Measurements from ENCODE around the gene ZSCAN31.

ZSCAN31 gene

GRCh38 chr6:28291573-28291972 is 44.4 kb downstream of the ZSCAN31 start:
- TF ChIP-seq, protein P1, sequence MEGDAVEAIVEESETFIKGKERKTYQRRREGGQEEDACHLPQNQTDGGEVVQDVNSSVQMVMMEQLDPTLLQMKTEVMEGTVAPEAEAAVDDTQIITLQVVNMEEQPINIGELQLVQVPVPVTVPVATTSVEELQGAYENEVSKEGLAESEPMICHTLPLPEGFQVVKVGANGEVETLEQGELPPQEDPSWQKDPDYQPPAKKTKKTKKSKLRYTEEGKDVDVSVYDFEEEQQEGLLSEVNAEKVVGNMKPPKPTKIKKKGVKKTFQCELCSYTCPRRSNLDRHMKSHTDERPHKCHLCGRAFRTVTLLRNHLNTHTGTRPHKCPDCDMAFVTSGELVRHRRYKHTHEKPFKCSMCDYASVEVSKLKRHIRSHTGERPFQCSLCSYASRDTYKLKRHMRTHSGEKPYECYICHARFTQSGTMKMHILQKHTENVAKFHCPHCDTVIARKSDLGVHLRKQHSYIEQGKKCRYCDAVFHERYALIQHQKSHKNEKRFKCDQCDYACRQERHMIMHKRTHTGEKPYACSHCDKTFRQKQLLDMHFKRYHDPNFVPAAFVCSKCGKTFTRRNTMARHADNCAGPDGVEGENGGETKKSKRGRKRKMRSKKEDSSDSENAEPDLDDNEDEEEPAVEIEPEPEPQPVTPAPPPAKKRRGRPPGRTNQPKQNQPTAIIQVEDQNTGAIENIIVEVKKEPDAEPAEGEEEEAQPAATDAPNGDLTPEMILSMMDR (IDR thresholded peaks at IDR 0.05; ENCODE audit: insufficient read depth, missing control alignments) = no peak
- DNase-seq (ENCODE audit: insufficient read length, low spot score) = no peak
- FAIRE-seq = no peak

DNA sequence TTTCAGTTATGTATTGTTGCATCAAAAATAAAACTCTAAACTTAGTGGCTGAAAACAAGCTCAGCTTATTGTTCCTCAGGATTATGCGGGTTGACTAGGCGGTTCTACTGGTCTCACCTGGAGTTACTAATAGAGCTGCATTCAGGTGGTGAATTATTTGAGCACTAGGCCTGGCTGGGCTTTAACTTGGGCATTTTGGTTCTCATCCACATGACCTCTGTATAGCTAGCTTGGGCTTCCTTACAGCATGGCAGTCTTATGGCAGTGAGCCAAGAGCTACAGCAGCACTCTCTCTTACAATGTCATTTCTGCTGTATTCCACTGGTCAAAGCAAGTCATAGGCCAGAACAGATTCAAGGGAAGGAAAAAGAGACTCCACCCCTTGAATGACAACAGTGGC is 53.0 kb downstream of the ZSCAN31 start:
- DNase-seq (ENCODE audit: insufficient read length, low spot score) (no peak), FAIRE-seq (no peak)

GRCh38 chr6:28281288-28282064 is 54.5 kb downstream of the ZSCAN31 start, which contains the start of gene PGBD1:
TSS of gene PGBD1 (plus strand) at chr6:28281572. CDS start at chr6:28283814, 2,242 bp downstream.
- FAIRE-seq (no peak), DNase-seq (ENCODE audit: insufficient read length, low spot score) (peak; percentile 41)
- TF ChIP-seq, protein P1 (IDR thresholded peaks at IDR 0.05; ENCODE audit: insufficient read depth, missing control alignments) = no peak

More for the DNA sequence above, 53.0 kb downstream of the ZSCAN31 start:
- TF ChIP-seq, protein P1 (IDR thresholded peaks at IDR 0.05; ENCODE audit: insufficient read depth, missing control alignments) = no peak

DNA sequence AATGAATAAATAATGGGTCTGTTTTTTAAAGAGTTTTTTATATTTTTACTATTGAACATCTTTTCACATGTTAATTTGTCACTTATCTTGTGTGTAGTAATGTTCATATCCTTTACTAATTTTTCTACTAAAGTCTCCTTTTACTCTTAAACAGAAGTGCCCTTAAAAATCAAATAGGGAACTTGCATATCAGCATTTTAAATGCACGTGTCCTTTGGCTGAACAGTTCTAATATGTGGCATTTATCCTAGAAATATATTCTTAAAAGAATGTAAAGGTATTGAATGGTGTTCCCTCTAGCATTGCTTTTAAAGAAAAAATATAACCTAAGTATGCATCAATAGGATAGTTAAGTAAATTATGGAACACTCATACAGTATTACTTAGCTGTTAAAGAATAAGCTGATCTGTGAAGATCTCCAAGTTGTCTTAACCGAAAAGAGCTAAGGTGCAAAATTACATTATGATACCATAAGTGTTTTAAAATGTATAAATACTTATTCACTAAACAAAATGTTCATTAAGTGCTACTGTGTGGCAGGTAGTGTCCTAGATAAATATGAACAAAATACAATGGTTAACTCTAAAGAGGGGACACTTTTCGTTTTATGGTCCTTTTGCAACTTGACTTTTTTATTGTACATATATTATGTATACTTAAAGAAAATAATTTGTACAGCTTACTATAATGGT is 55.2 kb downstream of the ZSCAN31 start:
- FAIRE-seq (no peak), DNase-seq (ENCODE audit: insufficient read length, low spot score) (no peak)
- TF ChIP-seq, protein P1 (IDR thresholded peaks at IDR 0.05; ENCODE audit: insufficient read depth, missing control alignments) = no peak

- FAIRE-seq (no peak), DNase-seq (ENCODE audit: insufficient read length, low spot score) (no peak)
- TF ChIP-seq, protein P1 (IDR thresholded peaks at IDR 0.05; ENCODE audit: insufficient read depth, missing control alignments) = no peak
Measured at GRCh38 chr6:28277746-28278145, 58.2 kb downstream of the ZSCAN31 start.

DNA sequence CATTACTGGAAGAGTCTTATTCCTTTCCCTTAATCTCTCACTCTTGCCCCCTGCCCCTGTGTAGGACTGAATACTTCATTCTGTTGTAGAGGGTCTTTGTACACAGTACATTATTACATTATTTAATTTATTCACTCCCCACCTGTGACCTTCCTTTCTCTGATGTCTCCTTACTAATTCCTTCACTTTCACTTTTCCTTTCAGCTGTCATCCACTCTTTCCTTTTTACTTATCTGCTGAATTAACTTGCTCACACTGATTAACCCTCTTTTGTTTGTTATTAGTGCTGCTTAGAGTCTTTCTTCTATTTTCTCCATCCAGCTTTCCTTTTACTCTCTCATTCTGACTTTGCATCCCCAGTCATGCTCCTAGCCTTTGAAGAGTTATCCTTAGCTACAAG is 61.1 kb downstream of the ZSCAN31 start:
- DNase-seq (ENCODE audit: insufficient read length, low spot score) (no peak), FAIRE-seq (no peak)
- TF ChIP-seq, protein P1 (IDR thresholded peaks at IDR 0.05; ENCODE audit: insufficient read depth, missing control alignments) = no peak

All from D721Med (cell line).